Stomach (tissue), 9 donors: ENCODE data around the gene MYO5C. TPM values are rescaled to one million over a fixed set of nuclear protein-coding genes. Genes with fewer than 3 reads are reported as not detected.
A peak's percentile ranks its signal among the peaks of the same experiment; 100 is the strongest.

ENCODE experiments used
- DNase-seq, 2 donors: peaks; one replicate each; pipeline versions ENCODE4 v3.0.0 to v3.0.0-alpha.2; 2013 to 2019
- H3K27ac ChIP-seq, 5 donors: fragments of 200-600 bp in 4 of 5; sonication (generic) in 4 of 5; one replicate each; pipeline ENCODE4 v1.5.1; 2013 to 2019; ENCODE audit warnings: mild to moderate bottlenecking in 1 of 5, moderate library complexity in 1 of 5
- H3K27me3 ChIP-seq, 3 donors: fragments of 200-600 bp; sonication (generic); one replicate each; pipeline ENCODE4 v1.5.1; 2017 to 2019; ENCODE audit warnings: mixed run types in 1 of 3
- H3K36me3 ChIP-seq, 4 donors: fragments of 200-600 bp; sonication (generic); 1 replicate in 3 of 4; 2 replicates in 1 of 4; pipeline ENCODE4 v1.5.1; 2016 to 2019
- H3K4me1 ChIP-seq, 4 donors: fragments of 200-600 bp; sonication (generic); one replicate each; pipeline ENCODE4 v1.5.1; 2016 to 2019
- H3K4me3 ChIP-seq, 4 donors: fragments of 200-600 bp; sonication (generic) in 3 of 4; one replicate each; pipeline ENCODE4 v1.5.1; 2016 to 2019; ENCODE audit warnings: mild to moderate bottlenecking in 1 of 4
- H3K9me3 ChIP-seq, 4 donors: fragments of 200-600 bp; sonication (generic); one replicate each; pipeline ENCODE4 v1.5.1; 2016 to 2019
- CTCF ChIP-seq, 7 experiments: fragments of 450-650 bp in 4 of 7; fragments of 200-600 bp in 3 of 7; sonication (generic) in 3 of 7; IDR thresholded peaks; one replicate each; pipeline ENCODE4 v1.5.1; 2016 to 2019; ENCODE audit warnings: antibody characterized with exemption in 7 of 7, control low read depth in 2 of 7, mild to moderate bottlenecking in 1 of 7
- EP300 ChIP-seq: sonication (generic); formaldehyde crosslinking; IDR thresholded peaks from one replicate; pipeline ENCODE4 v1.6.1; 2017; ENCODE audit warnings: antibody characterized with exemption
- POLR2A ChIP-seq, 4 donors: fragments of 450-650 bp; IDR thresholded peaks; one replicate each; pipeline ENCODE4 v1.6.1; 2016; ENCODE audit warnings: antibody characterized with exemption in 4 of 4, control low read depth in 2 of 4, mild to moderate bottlenecking in 1 of 4, moderate library complexity in 1 of 4
- POLR2AphosphoS5 ChIP-seq, 3 donors: sonication (generic); formaldehyde crosslinking; IDR thresholded peaks; one replicate each; pipeline ENCODE4 v1.6.1; 2016; ENCODE audit warnings: antibody characterized with exemption in 3 of 3
- WGBS, 5 donors: extraction: QIAGEN DNeasy Blood & Tissue Kit in 3 of 5; methylation state at CpG; one replicate each; pipeline versions ENCODE4 v1.1.5 to v1.1.7; 2013 to 2018; 5-methylcytosine and 5-hydroxymethylcytosine counted together
- intact Hi-C: fragments of 100-400 bp; cut with DNase I; formaldehyde crosslinking; loops from one replicate; pipeline ENCODE4 v1.15.1; 2023; ENCODE audit warnings: low total_unique reads
- polyA plus RNA-seq, 3 donors: library from polyadenylated mRNA; stranded (reverse); fragments of 200-250 nt; gene quantifications; one replicate each; pipeline ENCODE4 v1.2.3, GENCODE V29; 2013
- total RNA-seq, 5 donors: library from RNA; depleted of rRNA; stranded (reverse); fragments of >200 nt; gene quantifications; one replicate each; pipeline versions ENCODE4 v1.1.0 to v1.2.3, GENCODE V29; 2014 to 2016
- donor health status: healthy with polysubstance abuse.
- donor health status: Bipolar disorder and iron deficiency.
- donor health status: healthy.

MYO5C gene
- total and polyA plus RNA-seq, 8 donors = 4.3 to 148 (median 25.6) TPM

DNA sequence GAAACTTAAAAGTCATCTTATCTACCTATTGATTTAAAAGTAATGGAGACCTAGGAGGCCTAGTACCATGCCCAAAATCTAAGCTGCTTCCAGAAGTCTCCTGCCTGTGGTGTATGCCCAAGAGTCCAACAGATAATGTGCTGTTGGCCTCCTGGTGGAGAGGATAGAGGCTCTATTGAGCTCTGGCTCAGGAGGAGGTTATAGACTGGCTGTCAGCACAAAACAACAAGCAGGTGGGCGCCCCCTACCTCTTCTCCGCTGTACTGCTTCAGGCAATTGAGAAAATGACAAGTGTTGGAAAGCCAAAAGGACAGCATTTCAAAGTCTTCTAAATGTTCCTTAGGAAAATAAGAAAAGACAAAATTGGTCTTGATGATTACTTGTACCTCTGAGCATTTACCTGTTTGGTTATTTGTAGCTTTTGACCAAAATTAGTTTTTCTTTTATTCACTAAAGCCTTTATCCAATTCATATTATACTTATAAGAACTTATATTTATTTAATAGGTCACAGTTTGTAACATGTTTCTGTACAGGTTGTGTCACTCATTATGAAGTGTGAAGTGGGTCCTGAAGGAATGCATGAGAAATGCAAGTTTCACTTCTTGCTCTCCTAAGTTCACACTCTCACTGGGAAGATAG lies 87.2 kb downstream of the MYO5C start:
- H3K36me3 ChIP-seq = peaks cover 24 to 97% (median 71%) of the 10 kb centered on the region in 4 donors
- TF ChIP-seq CTCF (IDR thresholded peaks at IDR 0.05) = peak in 5 of 7 experiments; percentile 24 to 66 (median 51)
- no peak for TF ChIP-seq POLR2AphosphoS5 (IDR thresholded peaks at IDR 0.05)
- intact Hi-C loops = no loop called here
- H3K4me3 ChIP-seq = no peak overlapping the region
- H3K9me3 ChIP-seq = no peaks in the 10 kb centered on the region
- DNase-seq = peak; percentile 71 to 76
- H3K27ac ChIP-seq = no peak overlapping the region
- H3K4me1 ChIP-seq = no peaks in the 10 kb centered on the region
- 24 to 38% (median 34%) methylated on average over 2 of the region's 2 CpGs for WGBS, 5 donors
- no peaks in the 10 kb centered on the region for H3K27me3 ChIP-seq

DNA sequence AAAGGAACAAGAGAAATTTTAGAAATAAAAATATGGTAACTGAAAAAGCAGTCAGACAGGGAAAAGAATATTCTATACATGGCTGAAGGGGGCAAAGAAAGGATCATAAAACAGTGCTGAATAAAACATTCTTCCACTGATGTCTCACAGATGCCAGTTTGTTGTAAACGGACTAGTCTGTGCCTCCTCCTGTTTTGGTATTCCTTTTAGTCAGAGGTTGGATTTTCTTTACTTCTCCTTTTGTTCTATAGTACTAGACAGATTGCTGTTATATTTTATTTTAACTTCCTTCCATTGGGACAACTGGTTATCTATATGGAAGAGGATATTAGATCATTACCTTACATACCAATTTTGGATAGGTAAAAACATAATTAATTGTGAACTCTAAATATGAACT lies 88.4 kb downstream of the MYO5C start:
- intact Hi-C loops = no loop called here
- TF ChIP-seq POLR2AphosphoS5 (IDR thresholded peaks at IDR 0.05) (no peak), CTCF (IDR thresholded peaks at IDR 0.05) (no peak), POLR2A (IDR thresholded peaks at IDR 0.05) (no peak), EP300 (no peak)
- no peaks in the 10 kb centered on the region for H3K9me3 ChIP-seq
- no peak overlapping the region for H3K4me3 ChIP-seq
- no peak overlapping the region for H3K27ac ChIP-seq
- no peaks in the 10 kb centered on the region for H3K4me1 ChIP-seq
- H3K27me3 ChIP-seq = no peaks in the 10 kb centered on the region
- WGBS, 5 donors = 67 to 82% (median 80%) methylated on average over 1 of the region's 1 CpG
- peaks cover 19 to 94% (median 61%) of the 10 kb centered on the region in 4 donors for H3K36me3 ChIP-seq
- no peak for DNase-seq

DNA sequence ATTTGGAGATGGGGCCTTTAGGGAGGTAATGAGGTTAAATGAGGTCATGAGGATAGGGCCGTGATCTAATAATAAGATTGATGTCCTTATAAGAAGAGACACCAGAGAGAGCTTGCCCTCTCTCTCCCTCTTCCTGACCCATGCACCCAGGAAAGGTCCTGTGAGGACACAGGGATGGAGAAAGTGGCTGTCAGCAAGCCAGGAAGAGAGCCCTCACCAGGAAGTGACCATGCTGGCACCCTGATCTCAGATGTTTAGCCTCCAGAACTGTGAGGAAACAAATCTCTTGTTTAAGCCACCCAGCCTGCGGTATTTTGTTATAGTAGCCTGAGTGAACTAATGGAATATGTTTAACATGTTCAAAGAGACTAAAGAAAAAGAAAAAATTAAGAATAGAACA lies 89.2 kb downstream of the MYO5C start:
- no peak for TF ChIP-seq CTCF (IDR thresholded peaks at IDR 0.05)
- TF ChIP-seq EP300 = no peak
- TF ChIP-seq POLR2AphosphoS5 (IDR thresholded peaks at IDR 0.05) = no peak
- TF ChIP-seq POLR2A (IDR thresholded peaks at IDR 0.05) = no peak
- 69 to 85% (median 82%) methylated on average over 2 of the region's 2 CpGs for WGBS, 5 donors
- DNase-seq = no peak

GRCh38 chr15:52204657-52205056 lies 90.9 kb downstream of the MYO5C start:
- H3K4me1 ChIP-seq = no peaks in the 10 kb centered on the region
- H3K27ac ChIP-seq = no peak overlapping the region
- intact Hi-C loops = no loop called here
- WGBS, 5 donors = 95 to 97% (median 96%) methylated on average over 20 of the region's 20 CpGs
- no peak overlapping the region for H3K4me3 ChIP-seq
- TF ChIP-seq POLR2A (IDR thresholded peaks at IDR 0.05) = no peak
- no peak for TF ChIP-seq EP300
- no peak for TF ChIP-seq POLR2AphosphoS5 (IDR thresholded peaks at IDR 0.05)
- TF ChIP-seq CTCF (IDR thresholded peaks at IDR 0.05) = no peak
- no peaks in the 10 kb centered on the region for H3K27me3 ChIP-seq
- no peak for DNase-seq
- H3K36me3 ChIP-seq = peaks cover 13 to 80% (median 44%) of the 10 kb centered on the region in 4 donors
- no peaks in the 10 kb centered on the region for H3K9me3 ChIP-seq

More for the DNA sequence above, 89.2 kb downstream of the MYO5C start:
- no peak overlapping the region for H3K4me3 ChIP-seq
- H3K9me3 ChIP-seq = no peaks in the 10 kb centered on the region
- H3K27ac ChIP-seq = no peak overlapping the region
- no peaks in the 10 kb centered on the region for H3K4me1 ChIP-seq
- H3K27me3 ChIP-seq = no peaks in the 10 kb centered on the region
- H3K36me3 ChIP-seq = peaks cover 14 to 90% (median 54%) of the 10 kb centered on the region in 4 donors
- intact Hi-C loops = no loop called here
